Gastrocnemius medialis (tissue), 4 donors: Measurements from ENCODE around the gene FBXL14.

ENCODE experiments used
- CTCF ChIP-seq, 5 experiments: fragments of 450-650 bp in 3 of 5; fragments of 200-600 bp in 2 of 5; sonication (generic) in 2 of 5; IDR thresholded peaks in 4 of 5; conservative IDR thresholded peaks in 1 of 5; 1 replicate in 4 of 5; 2 replicates in 1 of 5; pipeline ENCODE4 v1.5.1; 2016 to 2019; ENCODE audit warnings: antibody characterized with exemption in 5 of 5, mild to moderate bottlenecking in 3 of 5, moderate library complexity in 3 of 5
- POLR2A ChIP-seq, 2 donors: fragments of 450-650 bp; IDR thresholded peaks; one replicate each; pipeline ENCODE4 v1.6.1; 2017; ENCODE audit warnings: antibody characterized with exemption in 2 of 2, mild to moderate bottlenecking in 2 of 2, moderate library complexity in 2 of 2

- TF ChIP-seq POLR2A (IDR thresholded peaks at IDR 0.05) (no peak), CTCF (IDR thresholded peaks at IDR 0.05 in 4 of 5, conservative IDR thresholded peaks at IDR 0.05 in 1 of 5) (no peak)
Measured at GRCh38 chr12:1587927-1588574, 6.3 kb downstream of the FBXL14 start.
